ENCODE measurements around the gene TMEM185B.

Gene TMEM185B

DNA sequence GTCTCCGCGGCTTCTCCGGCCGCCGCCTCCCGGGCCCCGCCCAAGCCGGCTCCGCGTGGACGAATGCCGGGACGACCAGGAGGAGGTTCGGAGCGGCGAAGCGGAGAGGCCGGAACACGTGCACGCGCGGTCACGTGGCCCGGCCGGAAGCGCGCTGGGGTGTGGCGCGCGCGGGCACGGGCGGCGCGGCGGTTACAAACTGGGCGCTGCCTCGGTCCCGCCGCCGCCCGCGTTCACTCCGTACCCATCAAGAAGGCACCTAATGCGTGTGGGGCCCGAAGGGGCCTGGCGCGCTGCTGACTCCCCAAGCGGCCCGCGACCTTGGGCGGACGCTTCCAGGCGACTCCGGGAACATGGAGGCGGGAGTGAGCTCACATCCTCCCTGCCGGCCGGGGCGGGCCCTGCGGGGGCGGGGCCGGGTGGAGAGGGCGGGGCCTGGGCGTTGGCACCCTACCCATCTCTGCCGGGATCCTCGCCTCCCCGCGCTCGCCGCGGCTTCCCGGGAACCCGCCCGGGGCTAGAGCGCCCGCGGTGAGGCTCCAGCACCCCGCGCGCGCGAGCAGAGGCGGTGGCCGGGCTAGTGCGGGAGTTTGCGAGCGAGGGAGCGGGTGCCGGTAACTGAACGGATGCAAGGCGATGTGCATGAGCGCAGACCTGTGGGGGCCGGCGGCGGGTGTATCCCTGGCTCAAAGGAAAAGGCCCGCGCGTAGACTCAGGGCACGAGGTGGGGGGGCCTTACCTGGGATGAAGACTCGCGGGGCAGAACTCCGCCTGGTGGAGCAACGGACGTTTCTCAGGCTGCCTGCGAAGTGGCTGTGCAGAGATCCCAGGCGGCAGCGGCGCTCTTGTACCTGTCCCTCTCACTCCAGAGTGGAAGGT is at the start of gene TMEM185B:
TSS of gene TMEM185B (minus strand) at position 367 of the 879 bp plus-strand sequence. CDS start 424 bp downstream, outside the sequence.
- Histone ChIP-seq H3K27ac (peak within 1 kb of the TSS; percentile 96), H3K36me3 (no peaks in the 10 kb centered on the region), H3K4me3 (ENCODE audit: low read depth in 1 of 2, low read length in 1 of 2) (peak within 1 kb of the TSS; percentile 83 to 99), H3K27me3 (peaks cover 14% of the 10 kb centered on the region), H3K4me1 (ENCODE audit: control insufficient read depth in 1 of 2, insufficient read depth in 1 of 2, low read depth in 1 of 2, low read length in 1 of 2) (peaks cover 55 to 61% of the 10 kb centered on the region in 2 experiments), H3K9me3 (no peaks in the 10 kb centered on the region)
- TF ChIP-seq, protein P1, sequence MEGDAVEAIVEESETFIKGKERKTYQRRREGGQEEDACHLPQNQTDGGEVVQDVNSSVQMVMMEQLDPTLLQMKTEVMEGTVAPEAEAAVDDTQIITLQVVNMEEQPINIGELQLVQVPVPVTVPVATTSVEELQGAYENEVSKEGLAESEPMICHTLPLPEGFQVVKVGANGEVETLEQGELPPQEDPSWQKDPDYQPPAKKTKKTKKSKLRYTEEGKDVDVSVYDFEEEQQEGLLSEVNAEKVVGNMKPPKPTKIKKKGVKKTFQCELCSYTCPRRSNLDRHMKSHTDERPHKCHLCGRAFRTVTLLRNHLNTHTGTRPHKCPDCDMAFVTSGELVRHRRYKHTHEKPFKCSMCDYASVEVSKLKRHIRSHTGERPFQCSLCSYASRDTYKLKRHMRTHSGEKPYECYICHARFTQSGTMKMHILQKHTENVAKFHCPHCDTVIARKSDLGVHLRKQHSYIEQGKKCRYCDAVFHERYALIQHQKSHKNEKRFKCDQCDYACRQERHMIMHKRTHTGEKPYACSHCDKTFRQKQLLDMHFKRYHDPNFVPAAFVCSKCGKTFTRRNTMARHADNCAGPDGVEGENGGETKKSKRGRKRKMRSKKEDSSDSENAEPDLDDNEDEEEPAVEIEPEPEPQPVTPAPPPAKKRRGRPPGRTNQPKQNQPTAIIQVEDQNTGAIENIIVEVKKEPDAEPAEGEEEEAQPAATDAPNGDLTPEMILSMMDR (IDR thresholded peaks at IDR 0.05): peak; percentile 84

DNA sequence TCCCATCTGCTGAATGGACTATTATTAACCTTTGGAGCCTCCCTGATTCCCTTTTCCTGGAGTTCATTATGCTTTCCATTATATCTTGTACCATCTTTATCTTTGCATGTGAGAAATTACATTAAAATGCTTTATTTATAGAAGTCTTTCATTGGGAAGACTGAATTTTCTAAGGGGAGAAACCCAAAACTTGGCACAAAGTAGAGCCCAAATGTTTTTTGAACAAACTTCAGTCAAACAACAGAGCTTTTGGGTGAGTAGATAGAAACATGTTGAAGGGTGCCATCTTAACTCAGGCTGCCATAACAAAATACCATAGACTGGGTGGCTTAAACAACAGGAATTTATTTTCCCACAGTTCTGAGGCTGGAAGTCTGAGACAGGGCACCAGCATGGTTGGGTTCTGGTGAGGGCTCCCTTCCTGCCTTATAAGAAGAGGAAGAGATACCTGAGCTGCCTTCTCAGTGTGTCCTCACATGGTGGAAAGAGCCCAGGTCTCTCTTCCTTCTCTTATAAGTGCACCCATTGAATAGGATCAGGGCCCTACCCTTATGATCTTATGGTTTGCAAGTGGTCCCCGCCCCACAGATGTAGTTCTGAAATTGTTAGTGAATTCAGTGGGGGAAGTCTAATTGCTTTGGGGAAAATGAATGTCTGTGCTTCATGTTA is 48.6 kb upstream of the TMEM185B start:
- TF ChIP-seq, protein P1 (IDR thresholded peaks at IDR 0.05): no peak
- H3K4me3 ChIP-seq (ENCODE audit: low read depth in 1 of 2, low read length in 1 of 2): no peak overlapping the region
- H3K27ac ChIP-seq: peak overlapping the region; percentile 97

DNA sequence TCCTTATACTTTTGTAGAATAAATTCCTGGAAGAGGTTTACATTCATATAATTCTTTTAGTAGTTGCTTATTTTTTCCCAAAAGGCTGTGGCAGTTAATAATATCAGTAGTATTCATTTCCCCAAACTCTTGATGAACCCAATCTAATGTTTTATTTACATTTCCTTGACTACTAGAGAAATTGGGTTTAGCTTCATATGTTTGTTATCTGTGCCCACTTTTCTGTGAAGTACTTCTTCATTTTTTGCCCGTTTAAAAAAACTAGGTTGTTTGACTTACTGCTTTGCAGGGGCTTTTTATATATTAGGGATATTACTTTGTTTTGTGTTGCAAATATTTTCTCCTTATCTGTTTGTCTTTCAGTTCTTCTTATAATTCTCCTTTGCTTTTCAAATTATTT is 46.6 kb upstream of the TMEM185B start:
- peak overlapping the region; percentile 97 for H3K27ac ChIP-seq
- H3K4me1 ChIP-seq (ENCODE audit: control insufficient read depth in 1 of 2, insufficient read depth in 1 of 2, low read depth in 1 of 2, low read length in 1 of 2): peaks cover 63 to 74% of the 10 kb centered on the region in 2 experiments
- TF ChIP-seq, protein P1 (IDR thresholded peaks at IDR 0.05): no peak
- H3K4me3 ChIP-seq (ENCODE audit: low read depth in 1 of 2, low read length in 1 of 2): no peak overlapping the region
- H3K36me3 ChIP-seq: peaks cover 11% of the 10 kb centered on the region
- H3K27me3 ChIP-seq: no peaks in the 10 kb centered on the region
- no peaks in the 10 kb centered on the region for H3K9me3 ChIP-seq

More for the DNA sequence above, 48.6 kb upstream of the TMEM185B start:
- no peaks in the 10 kb centered on the region for H3K27me3 ChIP-seq
- H3K9me3 ChIP-seq: no peaks in the 10 kb centered on the region
- H3K36me3 ChIP-seq: peaks cover 11% of the 10 kb centered on the region
- peaks cover 62 to 73% of the 10 kb centered on the region in 2 experiments for H3K4me1 ChIP-seq (ENCODE audit: control insufficient read depth in 1 of 2, insufficient read depth in 1 of 2, low read depth in 1 of 2, low read length in 1 of 2)

DNA sequence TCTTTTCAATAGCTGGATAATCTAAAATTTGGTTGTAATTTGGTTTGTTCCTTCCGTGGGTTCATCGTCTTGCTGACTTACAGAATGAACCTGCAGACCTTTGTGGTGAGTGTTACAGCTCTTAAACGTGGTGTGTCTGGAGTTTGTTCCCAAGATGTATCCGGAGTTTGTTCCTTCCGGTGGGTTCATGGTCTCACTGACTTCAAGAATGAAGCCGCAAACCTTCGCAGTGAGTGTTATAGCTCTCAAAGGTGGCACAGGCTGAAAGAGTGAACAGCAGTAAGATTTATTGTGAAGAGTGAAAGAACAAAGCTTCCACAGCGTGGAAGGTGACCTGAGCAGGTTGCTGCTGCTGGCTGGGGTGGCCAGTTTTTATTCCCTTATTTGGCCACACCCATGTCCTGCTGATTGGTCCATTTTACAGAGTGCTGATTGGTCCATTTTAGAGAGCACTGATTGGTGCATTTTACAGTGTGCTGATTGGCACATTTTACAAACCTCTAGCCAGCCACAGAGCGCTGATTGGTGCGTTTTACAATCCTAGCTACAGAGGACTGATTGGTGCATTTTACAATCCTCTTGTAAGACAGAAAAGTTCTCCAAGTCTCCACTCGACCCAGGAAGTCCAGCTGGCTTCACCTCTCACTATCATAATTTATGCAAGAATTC is 46.0 kb upstream of the TMEM185B start:
- TF ChIP-seq, protein P1 (IDR thresholded peaks at IDR 0.05): no peak
- peaks cover 69 to 78% of the 10 kb centered on the region in 2 experiments for H3K4me1 ChIP-seq (ENCODE audit: control insufficient read depth in 1 of 2, insufficient read depth in 1 of 2, low read depth in 1 of 2, low read length in 1 of 2)
- H3K27me3 ChIP-seq: no peaks in the 10 kb centered on the region
- no peaks in the 10 kb centered on the region for H3K9me3 ChIP-seq
- H3K4me3 ChIP-seq (ENCODE audit: low read depth in 1 of 2, low read length in 1 of 2): no peak overlapping the region
- peaks cover 11% of the 10 kb centered on the region for H3K36me3 ChIP-seq
- H3K27ac ChIP-seq: peak overlapping the region; percentile 97

DNA sequence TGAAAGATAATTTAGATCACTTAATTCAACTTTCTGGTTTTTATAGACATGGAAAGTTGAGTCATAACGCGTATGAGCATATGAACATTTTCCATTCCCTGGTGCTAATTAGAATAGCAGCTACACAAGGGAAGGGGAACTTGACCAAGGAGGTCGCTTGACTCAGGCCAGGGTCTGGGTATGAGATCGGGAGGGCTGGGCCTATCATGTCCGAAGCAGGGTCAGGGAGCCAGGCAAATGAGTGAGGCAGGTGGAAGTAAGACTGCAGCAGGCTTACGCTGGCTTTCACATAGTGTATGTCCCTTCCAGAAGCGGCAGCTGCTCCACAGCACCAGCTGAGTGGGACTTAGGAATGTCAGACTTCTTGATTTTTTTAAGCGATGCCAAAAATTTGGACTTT is 44.1 kb upstream of the TMEM185B start:
- peaks cover 83 to 88% of the 10 kb centered on the region in 2 experiments for H3K4me1 ChIP-seq (ENCODE audit: control insufficient read depth in 1 of 2, insufficient read depth in 1 of 2, low read depth in 1 of 2, low read length in 1 of 2)
- no peaks in the 10 kb centered on the region for H3K9me3 ChIP-seq
- TF ChIP-seq, protein P1 (IDR thresholded peaks at IDR 0.05): no peak
- no peak overlapping the region for H3K4me3 ChIP-seq (ENCODE audit: low read depth in 1 of 2, low read length in 1 of 2)
- H3K36me3 ChIP-seq: peaks cover 11% of the 10 kb centered on the region
- H3K27ac ChIP-seq: peak overlapping the region; percentile 97
- no peaks in the 10 kb centered on the region for H3K27me3 ChIP-seq
